Measurements from ENCODE around the gene ALG1L2. TPM values are rescaled to one million over a fixed set of nuclear protein-coding genes. Genes with fewer than 3 reads are reported as not detected.
"Not testable (repeated sequence)": the region's sequence is repeated elsewhere in the genome, so short reads cannot be mapped to it uniquely, and the experiment has no call there.

Gene ALG1L2
- total and polyA plus RNA-seq, 2 of the 4 experiments (the other 2 are of a cell fraction), result not detected

GRCh38 chr3:130057536-130058266, 23.9 kb upstream of the ALG1L2 start:
- H2BK15ac ChIP-seq (ENCODE audit: low read depth, low read length); H2BK5ac ChIP-seq (ENCODE audit: low read depth, low read length, poor library complexity, severe bottlenecking); dilution Hi-C loops (cut with HindIII; ENCODE audit: low sequenced_read_pairs, unreplicated experiment); DNase-seq; H4K20me1 ChIP-seq (ENCODE audit: insufficient read depth, low read length); H3K79me1 ChIP-seq (ENCODE audit: low read depth in 1 of 2, low read length in 2 of 2); H3K23ac ChIP-seq (ENCODE audit: low read depth, low read length); H4K91ac ChIP-seq (ENCODE audit: insufficient read depth, low read depth, low read length); H3K27ac ChIP-seq (ENCODE audit: insufficient read depth, low read length); H2AK9ac ChIP-seq (replicated peaks; ENCODE audit: low read depth, low read length, poor library complexity); H2AFZ ChIP-seq (replicated peaks; ENCODE audit: low read length, poor library complexity); H4K5ac ChIP-seq (ENCODE audit: low read depth, low read length); H3K4me3 ChIP-seq (ENCODE audit: insufficient read depth, low read depth, low read length); H2BK20ac ChIP-seq (ENCODE audit: low read depth, low read length); H3K56ac ChIP-seq (ENCODE audit: extremely low read depth, insufficient read depth, low read length); BruUV-seq (replicated peaks); POLR2A ChIA-PET (ENCODE audit: unreplicated experiment); H3K4ac ChIP-seq (ENCODE audit: low read depth, low read length); H3K4me2 ChIP-seq (ENCODE audit: low read depth, low read length); ATAC-seq (ENCODE audit: low read depth); H3K18ac ChIP-seq (ENCODE audit: low read depth, low read length); H3K27me3 ChIP-seq (ENCODE audit: control insufficient read depth, insufficient read depth, low read length); H3K14ac ChIP-seq (replicated peaks; ENCODE audit: low read depth, low read length); H2BK120ac ChIP-seq (ENCODE audit: low read depth, low read length); in situ Hi-C loops (cut with MboI; ENCODE audit: low sequenced_read_pairs); CTCF ChIA-PET; H3K9me1 ChIP-seq (ENCODE audit: insufficient read depth, low read length); H4K8ac ChIP-seq (ENCODE audit: low read depth in 2 of 2, low read length in 2 of 2); H3K4me1 ChIP-seq (ENCODE audit: control insufficient read depth, insufficient read depth, low read length); H2AK5ac ChIP-seq (ENCODE audit: low read depth, low read length); H3K9ac ChIP-seq (ENCODE audit: low read depth, low read length); intact Hi-C loops (cut with micrococcal nuclease); H3K36me3 ChIP-seq (ENCODE audit: control insufficient read depth, insufficient read depth, low read length); H3K9me3 ChIP-seq (ENCODE audit: control insufficient read depth, insufficient read depth, low read length): not testable (repeated sequence)
- no CpG with 5 or more reads among the region's 15 CpGs for WGBS, 2 experiments (ENCODE audit: extremely low coverage in 2 of 2, insufficient read length in 1 of 2)

- H4K5ac ChIP-seq (ENCODE audit: low read depth, low read length); H3K56ac ChIP-seq (ENCODE audit: extremely low read depth, insufficient read depth, low read length); H2BK20ac ChIP-seq (ENCODE audit: low read depth, low read length); DNase-seq; dilution Hi-C loops (cut with HindIII; ENCODE audit: low sequenced_read_pairs, unreplicated experiment); BruUV-seq (replicated peaks); ATAC-seq (ENCODE audit: low read depth); intact Hi-C loops (cut with micrococcal nuclease); H3K36me3 ChIP-seq (ENCODE audit: control insufficient read depth, insufficient read depth, low read length); POLR2A ChIA-PET (ENCODE audit: unreplicated experiment); H3K79me1 ChIP-seq (ENCODE audit: low read depth in 1 of 2, low read length in 2 of 2); H2BK15ac ChIP-seq (ENCODE audit: low read depth, low read length); H3K27me3 ChIP-seq (ENCODE audit: control insufficient read depth, insufficient read depth, low read length); H3K9me3 ChIP-seq (ENCODE audit: control insufficient read depth, insufficient read depth, low read length); H3K4me2 ChIP-seq (ENCODE audit: low read depth, low read length); H3K18ac ChIP-seq (ENCODE audit: low read depth, low read length); CTCF ChIA-PET; H4K91ac ChIP-seq (ENCODE audit: insufficient read depth, low read depth, low read length); H2BK120ac ChIP-seq (ENCODE audit: low read depth, low read length); H3K4me3 ChIP-seq (ENCODE audit: insufficient read depth, low read depth, low read length); H3K9ac ChIP-seq (ENCODE audit: low read depth, low read length); H3K27ac ChIP-seq (ENCODE audit: insufficient read depth, low read length); H2AK9ac ChIP-seq (replicated peaks; ENCODE audit: low read depth, low read length, poor library complexity); H3K23ac ChIP-seq (ENCODE audit: low read depth, low read length); H2AFZ ChIP-seq (replicated peaks; ENCODE audit: low read length, poor library complexity); H3K14ac ChIP-seq (replicated peaks; ENCODE audit: low read depth, low read length); H4K8ac ChIP-seq (ENCODE audit: low read depth in 2 of 2, low read length in 2 of 2); H3K9me1 ChIP-seq (ENCODE audit: insufficient read depth, low read length); H3K4ac ChIP-seq (ENCODE audit: low read depth, low read length); H2BK5ac ChIP-seq (ENCODE audit: low read depth, low read length, poor library complexity, severe bottlenecking); H3K4me1 ChIP-seq (ENCODE audit: control insufficient read depth, insufficient read depth, low read length); in situ Hi-C loops (cut with MboI; ENCODE audit: low sequenced_read_pairs); H2AK5ac ChIP-seq (ENCODE audit: low read depth, low read length); H4K20me1 ChIP-seq (ENCODE audit: insufficient read depth, low read length): not testable (repeated sequence)
- no CpG with 5 or more reads among the region's 4 CpGs for WGBS, 2 experiments (ENCODE audit: extremely low coverage in 2 of 2, insufficient read length in 1 of 2)
Observed at GRCh38 chr3:130058267-130058657, 23.4 kb upstream of the ALG1L2 start.
